Activated CD4-positive, alpha-beta T cell treated with anti-CD3 and anti-CD28 coated beads, Interleukin-2, amount 50 U/mL, for 4 hours (primary cell): ENCODE data around the gene KIF16B.
"Not testable (repeated sequence)": the region's sequence is repeated elsewhere in the genome, so short reads cannot be mapped to it uniquely, and the experiment has no call there.

ENCODE experiments used
- DNase-seq, 2 experiments: peaks; one replicate each; pipeline ENCODE4 v3.0.0-alpha.2; 2020

KIF16B gene

DNA sequence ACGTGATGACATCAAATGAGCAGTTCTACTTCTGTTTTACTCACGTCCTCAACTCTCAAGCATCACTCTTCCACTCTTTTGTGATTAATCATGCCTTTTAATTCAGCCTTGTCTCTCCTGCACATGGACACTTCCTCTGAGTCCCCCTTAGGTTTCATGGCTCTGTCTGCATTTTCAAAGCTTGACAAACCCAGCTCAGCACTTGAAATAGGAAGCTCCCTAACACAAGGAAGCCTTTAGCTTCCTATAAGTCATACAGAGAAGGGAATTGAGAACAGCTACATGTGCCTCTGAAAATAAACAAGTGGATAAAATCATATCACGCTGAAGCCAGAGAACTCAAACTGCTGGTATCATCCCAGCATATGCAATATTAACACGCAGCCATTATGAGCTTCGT is 21.2 kb downstream of the KIF16B start:
- DNase-seq = no peak

DNA sequence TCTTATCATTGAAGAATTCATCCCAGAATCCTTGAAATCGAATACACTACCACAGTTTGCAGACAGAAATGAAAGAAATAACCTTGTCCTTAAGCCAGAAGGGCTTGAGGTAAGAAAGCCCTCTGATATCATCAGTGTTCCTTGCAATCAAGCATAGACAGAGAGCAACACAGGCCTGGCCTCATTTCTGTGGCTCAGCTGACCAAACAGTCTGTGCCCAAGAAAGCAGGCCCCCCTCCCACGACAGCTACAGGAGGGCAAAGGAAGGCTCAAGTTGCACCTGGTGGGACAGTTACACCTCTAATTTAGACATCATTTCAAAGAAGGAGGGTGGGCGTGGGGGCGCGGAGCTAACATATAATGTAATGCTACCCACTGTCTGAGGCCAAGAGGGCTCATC is 21.6 kb downstream of the KIF16B start:
- DNase-seq = no peak

DNA sequence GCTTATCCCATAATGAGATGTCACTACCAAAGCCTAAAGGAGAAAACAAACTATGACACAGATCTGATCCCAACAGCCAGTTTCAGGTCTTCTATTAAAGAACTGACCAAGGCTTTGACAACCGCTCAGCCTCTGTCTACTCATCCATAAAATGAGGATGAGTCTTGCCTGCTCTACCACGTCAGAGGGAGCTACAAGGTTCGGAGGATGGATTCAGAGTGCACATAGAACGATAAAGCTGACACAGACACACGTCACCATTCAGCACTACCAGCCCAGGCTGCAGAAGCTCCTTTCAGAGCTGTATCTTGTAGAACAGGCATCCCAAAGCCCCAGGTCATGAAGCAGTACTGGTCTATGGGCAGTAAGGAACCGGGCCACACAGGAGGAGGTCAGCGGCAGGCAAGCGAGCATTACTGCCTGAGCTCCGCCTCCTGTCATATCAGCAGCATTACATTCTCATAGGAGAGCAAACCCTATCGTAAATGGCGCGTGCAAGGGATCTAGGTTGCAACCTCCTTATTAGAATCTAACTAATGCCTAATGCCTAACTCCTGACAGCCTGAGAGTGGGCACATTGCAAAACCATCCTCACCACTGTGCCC is 25.1 kb downstream of the KIF16B start:
- DNase-seq = no peak

DNA sequence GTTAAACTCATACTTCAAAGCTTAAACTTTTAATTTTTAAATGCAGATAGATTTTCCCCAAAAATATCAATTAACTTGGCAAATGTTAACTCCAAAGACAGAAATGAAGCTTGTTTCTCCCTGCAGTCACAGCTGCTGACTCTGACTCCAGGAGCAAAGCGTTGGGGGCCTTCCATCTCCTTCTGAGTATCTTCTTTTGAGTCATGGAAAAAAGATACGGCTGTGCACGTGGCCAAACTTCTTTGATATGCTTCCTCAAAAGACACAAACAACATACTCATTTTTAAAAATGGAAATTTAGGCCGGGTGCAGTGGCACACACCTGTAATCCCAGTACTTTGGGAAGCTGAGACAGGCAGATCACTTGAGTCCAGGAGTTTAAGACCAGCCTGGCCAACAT is 28.3 kb downstream of the KIF16B start:
- no peak for DNase-seq

DNA sequence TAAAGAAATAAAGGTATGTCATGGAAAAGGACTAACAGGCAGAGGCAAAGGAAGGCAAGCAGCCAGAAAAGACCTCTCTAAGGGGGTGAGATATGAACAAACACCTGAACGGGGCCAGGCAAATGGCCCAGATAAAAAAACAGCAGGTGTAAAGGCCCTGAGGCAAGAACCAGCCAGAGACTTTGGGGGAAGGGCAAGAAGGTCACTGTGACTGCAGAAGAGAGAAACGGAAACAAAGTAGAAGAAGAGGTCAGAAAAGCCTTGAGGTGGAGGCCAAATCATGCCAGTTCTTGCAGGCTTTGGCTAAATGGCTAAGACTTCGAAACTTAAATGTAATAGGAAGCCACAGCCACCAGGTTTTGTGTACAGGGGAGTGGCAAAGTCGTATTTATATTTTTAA is 30.8 kb downstream of the KIF16B start:
- DNase-seq = no peak

DNA sequence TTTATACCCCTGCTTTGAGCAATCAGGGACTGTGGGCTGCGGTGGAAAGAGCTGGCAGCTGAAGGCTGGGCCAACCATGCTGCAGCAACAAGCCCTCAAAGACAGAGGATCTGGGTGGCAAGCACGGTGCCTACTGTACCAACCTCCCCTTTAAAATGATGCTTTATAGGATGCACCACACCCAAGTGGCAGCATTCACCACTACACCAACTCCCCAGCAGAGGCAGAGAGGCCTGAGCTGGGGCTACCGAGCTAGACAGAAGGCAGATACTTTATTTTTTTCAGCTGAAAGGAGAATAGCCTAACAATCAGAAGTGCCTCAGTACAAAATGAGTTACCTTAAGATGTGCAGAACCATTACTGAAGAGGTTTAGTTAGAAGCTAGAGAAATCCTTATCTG is 31.4 kb downstream of the KIF16B start:
- no peak for DNase-seq

DNA sequence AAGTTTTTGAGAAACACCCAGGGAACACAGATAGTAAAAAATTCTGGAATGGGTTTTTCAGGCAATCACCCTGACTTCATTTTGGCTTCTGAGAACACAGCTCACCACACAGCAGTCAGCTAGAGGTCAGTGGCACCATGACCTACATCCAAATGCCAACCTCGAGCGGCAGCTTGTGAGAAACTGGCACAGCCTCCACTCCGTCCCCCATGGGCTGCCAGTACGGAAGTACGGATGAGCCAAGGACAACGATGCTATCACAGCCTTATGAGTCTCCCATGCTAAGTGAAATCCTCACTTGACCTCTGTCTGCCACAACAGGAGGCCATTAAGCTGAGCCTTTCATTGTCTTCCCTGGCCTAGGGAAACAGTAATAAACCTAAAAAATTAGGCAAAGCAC is 32.0 kb downstream of the KIF16B start:
- DNase-seq = no peak

DNA sequence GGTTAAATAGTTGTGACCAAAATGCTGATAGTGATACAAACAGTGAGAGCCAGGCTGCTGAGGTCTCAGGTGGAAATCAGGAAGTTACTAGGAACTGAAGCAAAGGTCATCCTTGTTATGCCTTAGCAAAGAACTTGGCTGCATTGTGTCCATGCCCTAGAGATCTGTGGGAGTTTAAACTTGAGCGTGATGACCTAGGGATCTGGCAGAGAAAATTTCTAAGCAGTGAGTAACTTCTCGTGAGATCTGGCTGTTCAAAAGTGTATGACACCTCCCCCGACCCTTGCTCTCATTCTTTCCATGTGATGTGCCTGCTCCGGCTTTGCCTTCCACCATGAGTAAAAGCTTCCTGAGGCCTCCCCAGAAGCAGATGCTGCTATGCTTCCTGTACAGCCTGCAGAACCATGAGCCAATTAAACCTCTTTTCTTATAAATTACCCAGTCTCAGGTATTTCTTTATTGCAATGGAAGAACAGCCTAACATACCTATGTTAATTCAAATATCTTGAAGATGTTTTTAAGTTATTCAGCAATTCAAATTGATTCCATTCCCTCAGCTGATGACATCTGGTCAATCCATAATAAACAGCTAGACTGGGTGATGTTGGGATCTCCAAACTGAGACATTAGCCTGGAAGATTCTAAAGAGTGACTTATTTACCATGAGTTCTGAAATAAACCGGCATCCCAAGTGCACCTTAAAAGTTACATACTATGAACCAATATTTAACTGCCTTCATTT is 33.8 kb downstream of the KIF16B start:
- DNase-seq = no peak

DNA sequence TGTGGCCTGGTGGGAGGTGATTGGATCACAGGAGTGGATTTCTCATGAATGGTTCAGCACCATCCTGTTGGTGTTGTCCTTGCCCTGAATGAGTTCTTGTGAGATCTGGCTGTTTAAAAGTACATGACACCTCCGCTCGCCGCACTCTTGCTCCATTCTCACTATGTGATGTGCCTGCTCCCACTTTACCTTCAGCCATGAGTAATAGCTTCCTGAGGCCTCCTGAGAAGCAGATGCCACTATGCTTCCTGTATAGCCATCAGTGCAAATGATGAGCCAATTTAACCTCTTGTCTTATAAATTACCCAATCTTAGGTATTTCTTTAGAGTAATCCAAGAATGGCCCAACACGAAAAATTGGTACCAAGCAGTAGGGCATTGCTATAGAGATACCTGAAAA is 34.5 kb downstream of the KIF16B start:
- no peak for DNase-seq

DNA sequence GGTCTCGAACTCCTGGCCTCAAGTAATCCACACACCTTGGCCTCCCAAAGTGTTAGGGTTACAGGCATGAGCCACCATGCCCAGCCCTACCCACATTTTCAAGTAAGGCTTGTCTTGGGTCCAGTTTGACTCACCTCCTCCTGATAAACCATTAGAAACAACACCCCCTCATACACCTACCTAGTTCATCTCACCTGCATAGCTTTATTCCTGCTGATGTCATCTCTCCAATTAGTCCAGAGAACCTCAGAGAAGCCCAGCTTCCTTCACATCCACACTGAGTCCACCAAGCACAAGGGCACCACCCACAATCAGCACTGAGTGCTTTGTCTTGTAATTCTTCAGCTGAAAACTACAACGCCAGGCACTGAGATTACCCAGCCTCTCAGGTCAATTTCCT is 35.3 kb downstream of the KIF16B start:
- no peak for DNase-seq

DNA sequence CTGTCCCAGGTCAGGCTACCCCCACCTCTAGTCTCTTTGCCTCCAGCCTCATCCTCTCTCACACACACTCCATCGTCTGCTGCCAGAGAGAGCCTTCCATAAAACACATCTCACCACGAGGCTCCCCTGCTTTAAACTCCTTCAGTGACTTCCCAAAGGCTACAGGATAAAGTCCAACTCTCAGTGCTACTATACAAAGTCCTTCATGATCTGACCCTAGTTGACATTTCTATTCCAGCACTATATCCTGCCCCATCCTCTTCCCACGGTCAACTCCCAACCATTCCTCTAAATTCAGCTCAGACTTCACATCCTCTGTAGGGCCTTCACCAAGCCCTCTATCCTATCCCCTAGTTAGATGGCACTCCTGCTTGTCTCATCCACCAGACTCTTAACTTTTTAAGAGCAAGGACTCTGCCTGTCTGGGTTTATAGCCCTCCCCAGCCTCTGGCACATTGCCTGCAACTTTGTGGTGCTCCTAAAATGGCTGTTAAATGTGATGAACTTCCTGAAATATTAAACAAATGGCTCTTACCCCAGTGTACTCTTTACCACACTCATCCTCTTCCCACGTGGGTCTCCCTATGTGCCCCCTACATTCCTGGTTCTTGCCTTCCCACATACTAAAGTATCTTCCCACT is 36.1 kb downstream of the KIF16B start:
- no peak for DNase-seq

DNA sequence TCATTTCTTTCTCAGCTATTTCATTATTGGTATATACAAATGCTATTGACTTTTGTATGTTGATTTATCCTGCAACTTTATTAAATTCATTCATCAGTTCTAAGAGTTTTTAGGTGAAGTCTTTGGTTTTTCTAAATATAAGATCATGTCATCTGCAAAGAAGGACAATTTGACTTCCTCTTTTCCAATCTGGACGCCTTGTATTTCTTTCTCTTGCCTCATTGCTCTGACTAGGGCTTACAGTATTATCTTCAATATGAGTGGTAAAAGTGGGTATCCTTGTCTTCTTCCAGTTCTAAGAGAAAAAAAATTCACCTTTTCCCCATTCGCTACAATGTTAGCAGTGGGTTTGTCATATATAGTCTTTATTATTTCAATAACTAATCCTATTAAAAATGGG is 38.0 kb downstream of the KIF16B start:
- DNase-seq = no peak

DNA sequence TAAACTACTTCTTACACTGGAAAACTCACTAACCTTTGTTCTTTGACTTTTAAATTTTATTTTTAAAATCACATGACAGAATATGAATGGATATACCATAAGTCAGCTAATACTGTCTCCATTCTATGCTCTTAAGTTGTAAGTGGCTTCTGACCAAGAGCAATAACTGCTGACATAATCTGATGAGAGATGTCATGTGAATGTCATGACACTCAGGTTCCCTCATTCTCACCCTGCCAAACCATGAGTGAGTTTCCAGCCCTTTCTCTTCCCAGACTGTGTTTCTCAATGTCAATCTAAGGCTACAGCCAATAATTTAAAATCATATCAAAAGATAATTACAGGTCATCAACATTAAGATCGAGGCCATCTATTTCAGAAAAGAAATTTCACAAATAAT is 39.7 kb downstream of the KIF16B start:
- no peak for DNase-seq

DNA sequence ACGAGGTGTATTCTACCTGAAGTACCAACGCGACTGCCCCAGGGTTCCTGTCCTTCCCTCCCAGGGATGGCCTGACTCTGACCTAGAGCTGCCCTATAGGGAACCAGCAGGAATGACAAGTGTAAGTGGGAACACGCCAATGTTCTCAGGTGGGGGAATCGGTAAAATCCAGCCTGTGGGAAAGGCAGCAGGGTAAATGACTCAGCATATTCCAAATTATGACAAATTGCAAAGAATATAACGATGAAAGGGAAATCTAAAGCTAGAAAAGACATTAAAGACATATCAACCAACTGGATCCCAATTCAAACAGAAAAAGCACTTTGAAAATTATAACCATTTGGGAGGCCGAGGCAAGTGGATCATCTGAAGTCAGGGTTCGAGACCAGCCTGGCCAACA is 41.8 kb downstream of the KIF16B start:
- DNase-seq = no peak

DNA sequence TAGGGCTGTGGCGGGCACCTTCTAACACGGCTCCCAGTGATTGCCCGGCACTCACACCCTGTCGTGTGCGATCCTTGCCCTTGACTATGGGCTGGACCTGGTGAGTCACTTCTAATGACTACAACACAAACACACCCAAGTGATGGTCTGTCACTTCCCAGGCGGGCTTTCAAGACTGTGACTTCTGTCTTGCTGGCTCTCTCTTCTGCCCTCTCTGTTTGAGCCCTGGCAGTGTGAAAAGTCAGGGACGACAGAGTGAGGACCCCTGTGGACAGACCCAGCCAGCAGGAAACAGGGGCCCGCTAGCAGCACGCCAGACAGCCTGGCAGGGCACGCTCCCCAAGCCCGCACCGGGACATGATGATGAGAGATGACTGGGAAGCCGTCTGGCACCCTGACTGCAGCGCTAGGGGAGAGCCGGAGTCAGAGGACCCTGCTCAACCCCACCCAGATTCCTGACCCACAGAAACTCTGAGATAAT is 43.0 kb downstream of the KIF16B start:
- no peak for DNase-seq

DNA sequence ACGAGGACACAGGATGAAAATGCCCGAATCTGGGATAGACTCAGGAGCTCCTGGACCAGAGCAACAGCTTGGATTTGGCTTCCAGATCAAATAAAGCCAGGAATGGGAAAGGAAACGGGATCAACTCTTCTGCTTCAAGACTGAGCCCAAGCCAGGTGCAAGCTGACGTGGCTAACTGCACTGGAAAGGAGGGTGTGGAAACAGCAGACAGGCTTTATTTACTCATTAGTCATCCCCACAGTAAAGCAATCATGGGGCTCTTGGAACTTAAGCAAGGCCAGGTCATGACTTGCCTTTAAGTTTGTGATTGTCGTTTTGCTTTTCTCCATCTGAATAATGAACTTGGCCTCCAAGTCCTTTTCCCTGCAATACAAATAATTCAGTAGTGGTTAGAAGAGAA is 45.2 kb downstream of the KIF16B start:
- no peak for DNase-seq

DNA sequence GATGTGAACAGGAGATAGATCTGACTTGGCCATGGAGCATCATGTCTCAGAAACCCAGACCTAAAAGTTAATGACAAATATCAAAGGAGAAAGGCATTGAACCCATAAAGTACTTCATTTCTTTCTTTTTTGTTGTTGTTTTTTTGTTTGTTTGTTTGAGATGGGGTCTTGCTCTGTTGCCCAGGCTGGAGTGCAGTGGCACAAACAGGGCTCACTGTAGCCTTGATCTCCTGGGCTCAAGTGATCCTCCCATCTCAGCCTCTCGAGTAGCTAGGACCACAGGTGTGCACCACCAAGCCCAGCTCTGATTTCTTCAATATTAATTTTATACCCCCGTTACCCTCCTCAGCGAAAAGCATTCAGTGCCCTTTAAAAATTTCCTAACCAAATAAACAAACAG is 45.8 kb downstream of the KIF16B start:
- no peak for DNase-seq

DNA sequence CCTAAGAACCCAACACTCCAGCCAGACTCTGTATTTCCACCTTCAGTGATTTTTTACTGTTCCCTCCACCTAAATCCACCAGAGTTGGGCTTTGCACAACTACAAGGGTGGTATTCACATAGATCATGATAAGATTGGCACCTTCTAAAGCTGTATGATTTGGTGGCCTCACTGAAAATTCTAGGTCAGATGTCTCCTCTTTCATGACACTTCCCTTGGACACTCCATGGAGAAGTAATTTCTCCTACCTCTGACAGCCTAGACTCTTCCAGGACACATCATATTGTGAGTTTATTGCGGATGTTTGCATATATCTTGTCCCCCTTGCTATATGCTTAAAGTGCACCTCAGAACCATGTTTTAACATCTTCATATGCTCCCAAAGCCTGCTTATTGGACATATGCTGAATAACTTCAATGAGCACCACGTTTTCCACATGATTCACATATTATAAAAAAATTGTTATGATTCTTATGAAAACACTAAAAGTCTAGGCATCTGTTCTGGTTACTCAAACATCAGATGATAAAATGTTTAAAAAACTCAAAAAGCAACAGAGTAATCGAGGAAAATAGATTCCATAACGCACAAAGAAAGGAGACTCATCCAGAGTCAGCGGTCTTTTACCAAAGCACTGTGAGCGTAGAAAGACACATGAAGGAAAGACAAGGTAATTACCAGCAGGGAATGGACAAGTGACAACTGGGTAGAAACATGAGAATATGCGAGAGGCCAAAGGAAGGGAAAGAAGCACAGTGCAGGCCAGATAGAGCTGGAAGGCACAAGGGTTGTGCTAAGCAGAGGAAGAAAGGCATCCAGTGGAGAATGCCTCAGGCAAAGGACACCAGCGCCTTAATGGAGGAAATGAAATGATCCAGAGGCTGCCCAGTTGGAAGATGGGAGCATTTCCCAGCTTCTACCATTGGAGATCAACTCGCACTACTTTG is 46.5 kb downstream of the KIF16B start:
- no peak for DNase-seq

DNA sequence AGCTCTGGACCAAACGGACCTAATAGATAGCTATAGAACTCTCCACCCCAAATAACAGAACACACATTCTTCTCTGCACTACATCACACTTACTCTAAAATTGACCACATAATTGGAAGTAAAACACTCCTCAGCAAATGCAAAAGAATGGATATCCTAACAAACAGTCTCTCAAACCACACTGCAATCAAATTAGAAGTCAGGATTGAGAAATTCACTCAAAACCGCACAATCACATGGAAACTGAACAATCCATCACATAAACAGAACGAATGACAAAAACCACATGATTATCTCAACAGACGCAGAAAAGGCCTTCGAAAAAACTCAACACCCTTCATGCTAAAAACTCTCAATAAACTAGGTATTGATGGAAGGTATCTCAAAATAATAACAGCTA is 50.6 kb downstream of the KIF16B start:
- not testable (repeated sequence) for DNase-seq

DNA sequence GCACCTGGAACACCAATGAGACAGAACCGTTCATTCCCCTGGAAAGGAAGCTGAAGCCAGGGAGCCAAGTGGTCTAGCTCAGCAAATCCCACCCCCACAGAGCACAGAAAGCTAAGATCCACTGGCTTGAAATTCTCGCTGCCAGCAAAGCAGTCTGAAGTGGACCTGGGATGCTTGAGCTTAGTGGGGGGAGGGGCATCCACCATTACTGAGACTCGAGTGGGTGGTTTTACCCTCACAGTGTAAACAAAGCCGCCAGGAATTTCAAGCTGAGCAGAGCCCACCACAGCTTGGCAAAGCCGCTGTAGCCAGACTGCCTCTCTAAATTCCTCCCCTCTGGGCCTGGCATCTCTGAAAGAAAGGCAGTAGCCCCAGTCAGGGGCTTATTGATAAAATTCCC is 53.1 kb downstream of the KIF16B start:
- DNase-seq = no peak

DNA sequence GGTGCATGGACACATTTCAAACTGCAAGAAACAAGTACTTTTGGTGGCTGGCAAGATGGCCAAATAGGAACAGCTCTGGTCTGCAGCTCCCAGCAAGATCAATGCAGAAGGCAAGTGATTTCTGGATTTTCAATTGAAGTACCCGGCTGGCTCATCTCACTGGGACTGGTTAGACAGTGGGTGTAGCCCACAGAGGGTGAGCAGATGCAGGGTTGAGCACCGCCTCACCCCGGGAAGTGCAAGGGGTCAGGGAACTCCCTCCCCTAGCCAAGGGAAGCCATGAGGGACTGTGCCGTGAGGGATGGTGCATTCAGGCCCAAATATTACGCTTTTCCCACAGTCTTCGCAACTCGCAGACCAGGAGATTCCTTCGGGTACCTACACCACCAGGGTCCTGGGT is 53.6 kb downstream of the KIF16B start:
- not testable (repeated sequence) for DNase-seq

DNA sequence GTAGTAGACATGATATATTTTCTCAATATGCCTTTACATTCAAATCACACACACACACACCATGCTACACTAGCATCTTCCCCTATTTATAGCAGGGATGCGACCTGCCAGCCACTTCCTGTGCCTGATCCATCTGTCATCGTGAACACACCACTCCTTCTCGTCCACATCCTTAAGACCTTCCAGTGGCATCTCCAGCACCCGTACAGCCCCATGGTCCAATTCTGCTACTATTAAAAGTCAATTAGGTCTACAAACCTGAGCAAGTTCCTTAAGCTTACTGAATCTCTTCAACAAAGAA is 54.5 kb downstream of the KIF16B start:
- DNase-seq = no peak
